Measurements from ENCODE around the gene DNAJC18. TPM values are rescaled to one million over a fixed set of nuclear protein-coding genes. Genes with fewer than 3 reads are reported as not detected.

DNAJC18 gene
- total RNA-seq, 2 donors from 2014 or later, result 7.3 to 11.5 TPM

- TF ChIP-seq CTCF (IDR thresholded peaks at IDR 0.05) (no peak), POLR2AphosphoS5 (IDR thresholded peaks at IDR 0.05) (no peak), POLR2A (IDR thresholded peaks at IDR 0.05) (no peak)
- Histone ChIP-seq H3K27ac (no peak overlapping the region), H3K9me3 (no peaks in the 10 kb centered on the region), H3K36me3 (no peaks in the 10 kb centered on the region), H3K27me3 (replicated peaks; ENCODE audit: insufficient read depth) (no peaks in the 10 kb centered on the region), H3K4me3 (no peak overlapping the region), H3K4me1 (replicated peaks) (peaks cover 22% of the 10 kb centered on the region)
- intact Hi-C loops (cut with DNase I), result no loop called here
- no peak for DNase-seq (ENCODE audit: low spot score)
- 85% methylated on average over 8 of the region's 8 CpGs for WGBS
Observed at GRCh38 chr5:139395844-139396640, 43.3 kb downstream of the DNAJC18 start.

GRCh38 chr5:139394654-139395566 is 44.4 kb downstream of the DNAJC18 start, which contains the start of gene PROB1:
Gene PROB1 (minus strand): TSS chr5:139395104. CDS start chr5:139395081, 23 bp downstream.
- peak within 1 kb of the TSS; percentile 67 to 83 for H3K27ac ChIP-seq
- no peaks in the 10 kb centered on the region for H3K27me3 ChIP-seq (replicated peaks; ENCODE audit: insufficient read depth)
- H3K9me3 ChIP-seq, result no peaks in the 10 kb centered on the region
- intact Hi-C loops (cut with DNase I), result no loop called here
- TF ChIP-seq CTCF (IDR thresholded peaks at IDR 0.05), result no peak
- no peak for TF ChIP-seq POLR2A (IDR thresholded peaks at IDR 0.05)
- TF ChIP-seq POLR2AphosphoS5 (IDR thresholded peaks at IDR 0.05), result no peak
- no peaks in the 10 kb centered on the region for H3K36me3 ChIP-seq
- 27% methylated on average over 42 of the region's 76 CpGs for WGBS
- H3K4me1 ChIP-seq (replicated peaks), result peaks cover 28% of the 10 kb centered on the region
- no peak for DNase-seq (ENCODE audit: low spot score)
- H3K4me3 ChIP-seq, result peak within 1 kb of the TSS; percentile 30 to 39

GRCh38 chr5:139394123-139394653 is 45.1 kb downstream of the DNAJC18 start:
- intact Hi-C loops (cut with DNase I), result no loop called here
- no peaks in the 10 kb centered on the region for H3K27me3 ChIP-seq (replicated peaks; ENCODE audit: insufficient read depth)
- peaks cover 30% of the 10 kb centered on the region for H3K4me1 ChIP-seq (replicated peaks)
- no peaks in the 10 kb centered on the region for H3K9me3 ChIP-seq
- peak overlapping the region; percentile 30 to 39 for H3K4me3 ChIP-seq
- no peaks in the 10 kb centered on the region for H3K36me3 ChIP-seq
- peak in 2 of 4 experiments; percentile 35 to 40 for TF ChIP-seq CTCF (IDR thresholded peaks at IDR 0.05)
- TF ChIP-seq POLR2AphosphoS5 (IDR thresholded peaks at IDR 0.05), result no peak
- WGBS, result 8% methylated on average over 28 of the region's 62 CpGs
- no peak for DNase-seq (ENCODE audit: low spot score)
- peak overlapping the region; percentile 67 to 83 for H3K27ac ChIP-seq

GRCh38 chr5:139393497-139394122 is 45.7 kb downstream of the DNAJC18 start:
- 17% methylated on average over 47 of the region's 49 CpGs for WGBS
- Histone ChIP-seq H3K4me3 (peak overlapping the region; percentile 30 to 39), H3K36me3 (no peaks in the 10 kb centered on the region), H3K27me3 (replicated peaks; ENCODE audit: insufficient read depth) (no peaks in the 10 kb centered on the region), H3K4me1 (replicated peaks) (peaks cover 34% of the 10 kb centered on the region), H3K27ac (peak overlapping the region; percentile 67 to 83), H3K9me3 (no peaks in the 10 kb centered on the region)
- intact Hi-C loops (cut with DNase I), result no loop called here
- TF ChIP-seq POLR2AphosphoS5 (IDR thresholded peaks at IDR 0.05) (no peak), CTCF (IDR thresholded peaks at IDR 0.05) (no peak), POLR2A (IDR thresholded peaks at IDR 0.05) (no peak)
- DNase-seq (ENCODE audit: low spot score), result no peak
